ENCODE data around the gene SERTAD2.

Gene SERTAD2

DNA sequence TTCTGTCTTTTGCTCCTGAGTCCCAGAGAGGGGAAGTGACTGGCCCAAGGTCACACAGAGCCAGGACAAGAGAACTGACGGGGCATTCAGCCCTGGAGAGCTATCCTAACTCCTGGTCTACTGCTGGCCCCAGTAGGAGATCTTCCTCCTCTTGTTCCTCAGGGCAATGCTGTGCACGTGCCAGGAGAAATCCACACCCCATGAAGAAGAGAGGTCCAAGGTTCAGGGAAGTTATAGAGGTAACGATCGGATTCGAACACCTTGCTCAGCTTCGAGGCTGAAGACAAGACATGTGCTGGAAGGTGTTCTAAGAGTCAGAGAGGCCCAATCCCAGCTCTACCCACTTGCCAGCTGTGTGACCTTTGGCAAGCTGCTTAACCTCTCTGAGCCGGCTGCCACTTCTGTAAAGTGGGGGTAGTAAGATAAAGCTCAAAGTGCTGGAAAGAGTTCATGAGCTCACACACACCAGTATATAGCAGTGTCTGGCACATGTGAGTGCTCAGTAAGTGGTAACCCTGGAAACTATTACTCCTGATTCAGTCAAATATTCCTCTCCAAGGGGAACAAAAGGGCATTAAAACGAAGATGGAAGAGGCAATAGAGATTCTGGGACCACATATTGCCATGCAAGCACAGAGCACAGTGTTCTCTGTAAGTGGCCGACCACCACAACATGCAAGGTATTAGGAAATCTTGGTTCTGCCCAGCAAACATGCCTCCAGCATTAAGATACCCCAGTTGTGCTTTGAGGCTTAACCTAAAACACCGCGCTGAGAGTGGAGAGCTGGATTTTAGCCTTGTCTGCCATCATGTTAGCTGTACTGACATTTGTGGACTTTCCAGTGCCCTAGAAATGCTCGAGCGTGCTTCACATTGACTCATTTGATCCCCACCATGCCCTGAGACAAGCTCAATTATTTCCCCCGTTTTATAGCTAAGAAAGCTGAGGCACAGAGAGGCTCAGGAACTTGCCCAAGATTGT is 25.6 kb downstream of the SERTAD2 start:
- DNase-seq = no peak

DNA sequence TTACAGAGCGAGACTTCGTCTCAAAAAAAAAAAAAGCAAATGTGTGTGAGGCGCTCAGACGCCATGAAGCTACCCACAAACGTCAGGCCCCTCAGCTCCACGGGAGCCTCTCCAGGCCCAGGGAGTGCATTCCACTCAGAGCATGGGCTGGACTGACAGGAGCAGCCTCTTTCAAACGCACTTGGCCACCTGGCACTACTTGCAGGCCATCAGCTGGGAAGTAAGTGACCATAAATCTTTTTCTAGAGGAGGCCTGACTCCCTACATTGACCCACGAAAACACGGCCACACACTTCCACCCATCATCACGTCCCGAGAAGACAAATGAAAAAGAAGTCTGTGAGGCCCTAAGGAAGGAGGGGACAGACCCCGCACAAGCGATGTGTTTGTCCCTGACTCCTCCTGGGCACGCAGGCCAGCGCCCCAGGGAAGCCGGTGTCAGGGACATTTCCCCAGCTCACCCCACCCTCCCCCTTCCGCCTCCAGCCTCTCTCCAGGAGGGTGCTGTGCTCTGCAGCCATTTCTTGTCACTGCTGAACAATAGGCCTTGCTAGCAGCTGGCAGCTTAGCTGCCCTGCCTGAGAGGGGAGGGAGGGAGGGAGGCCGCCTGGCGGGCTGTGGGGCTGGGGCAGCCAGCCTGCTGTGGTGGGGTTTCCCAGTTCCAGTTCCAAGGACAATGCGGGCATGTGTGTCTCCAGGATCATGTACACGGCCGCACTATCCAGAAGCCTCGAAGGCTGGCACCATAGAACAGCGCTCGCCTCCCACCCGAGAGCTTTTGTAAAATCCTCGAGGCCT is 26.6 kb downstream of the SERTAD2 start:
- peak; percentile 81 for DNase-seq

DNA sequence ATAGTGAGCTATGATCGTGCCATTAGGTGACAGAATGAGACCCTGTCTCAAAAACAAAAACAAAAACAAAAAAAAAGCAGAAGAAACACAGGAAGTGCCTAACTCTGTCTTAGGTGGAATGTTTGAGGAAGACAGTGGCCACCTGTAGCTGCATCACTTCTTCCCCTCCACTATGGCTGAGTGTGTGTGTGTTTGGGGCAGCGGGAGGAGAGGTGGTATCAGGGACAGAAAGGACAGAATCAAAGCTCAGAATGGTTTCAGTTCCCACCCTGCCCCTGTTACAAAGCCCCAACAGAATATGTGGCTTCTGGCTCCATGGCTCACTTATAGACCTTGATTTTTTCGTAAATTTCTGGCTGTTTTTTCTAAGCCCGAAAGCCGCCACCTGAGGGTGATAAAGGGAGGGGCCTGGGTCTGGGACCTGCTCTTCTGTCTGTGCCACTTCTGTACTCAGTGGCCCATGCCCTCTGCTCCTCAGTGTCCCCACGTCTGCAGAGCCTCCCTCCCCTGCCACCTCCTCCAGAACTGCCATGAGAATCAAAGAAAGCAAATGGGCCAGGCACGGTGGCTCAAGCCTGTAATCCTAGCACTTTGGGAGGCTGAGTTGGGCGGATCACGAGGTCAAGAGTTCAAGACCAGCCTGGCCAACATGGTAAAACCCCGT is 27.4 kb downstream of the SERTAD2 start:
- no peak for DNase-seq

DNA sequence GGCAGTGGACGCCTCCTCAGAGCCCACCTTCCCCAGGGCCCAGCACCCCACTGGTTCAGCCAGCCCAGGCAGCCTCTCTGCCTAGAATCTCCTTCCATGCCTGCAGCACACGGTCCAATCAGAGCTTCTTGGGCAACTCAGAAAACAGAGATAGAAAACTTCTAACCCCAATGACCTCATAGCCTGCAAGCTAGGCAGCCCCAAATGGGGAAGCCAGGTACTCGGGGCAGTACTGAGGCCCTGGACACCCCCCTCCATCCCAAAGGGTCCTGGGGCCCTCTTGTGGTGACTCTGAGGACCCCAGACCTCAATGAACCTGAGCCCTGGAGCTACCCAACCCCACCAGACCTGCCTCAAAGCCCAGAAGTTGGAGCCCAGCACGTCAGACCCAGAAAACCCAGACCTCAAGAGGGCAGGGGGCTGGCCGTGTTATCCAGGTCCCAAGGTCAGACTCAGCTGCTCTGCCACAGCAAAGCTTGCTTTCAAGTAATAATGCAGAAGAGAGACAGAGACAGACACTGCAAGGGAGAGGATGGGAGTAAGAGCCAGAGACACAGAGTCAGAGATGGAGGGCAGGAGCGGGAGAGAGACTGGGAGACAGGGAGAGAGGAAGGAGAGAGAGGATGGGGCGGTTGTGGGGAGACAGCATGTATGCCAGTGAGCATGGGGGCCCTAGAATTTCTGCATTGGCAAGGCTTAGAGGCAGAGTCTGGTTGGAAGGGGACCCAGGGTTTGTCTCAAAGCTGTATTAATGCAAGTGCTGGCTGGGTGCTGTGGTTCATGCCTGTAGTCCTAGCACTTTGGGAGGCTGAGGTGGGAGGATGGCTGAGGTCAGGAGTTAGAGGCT is 28.2 kb downstream of the SERTAD2 start:
- DNase-seq = no peak

DNA sequence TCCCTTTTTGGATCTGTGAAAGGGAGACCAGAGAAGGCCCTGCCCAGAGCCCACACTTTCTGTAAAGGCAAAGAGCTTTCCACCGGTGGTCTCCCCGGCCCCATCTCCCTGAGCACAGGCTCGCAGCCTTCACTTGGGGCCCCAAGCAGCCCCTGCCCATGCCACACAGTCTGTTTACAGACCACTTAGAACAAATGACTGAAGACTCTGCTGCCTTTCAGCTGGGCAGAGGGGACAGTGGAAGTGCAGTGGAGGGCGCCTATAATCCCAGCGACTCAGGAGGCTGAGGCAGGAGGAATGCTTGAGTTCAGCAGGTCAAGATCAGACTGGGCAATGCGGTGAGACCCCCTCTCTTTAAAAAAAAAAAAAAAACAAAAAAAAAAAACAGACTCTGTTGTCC is 28.9 kb downstream of the SERTAD2 start:
- no peak for DNase-seq

DNA sequence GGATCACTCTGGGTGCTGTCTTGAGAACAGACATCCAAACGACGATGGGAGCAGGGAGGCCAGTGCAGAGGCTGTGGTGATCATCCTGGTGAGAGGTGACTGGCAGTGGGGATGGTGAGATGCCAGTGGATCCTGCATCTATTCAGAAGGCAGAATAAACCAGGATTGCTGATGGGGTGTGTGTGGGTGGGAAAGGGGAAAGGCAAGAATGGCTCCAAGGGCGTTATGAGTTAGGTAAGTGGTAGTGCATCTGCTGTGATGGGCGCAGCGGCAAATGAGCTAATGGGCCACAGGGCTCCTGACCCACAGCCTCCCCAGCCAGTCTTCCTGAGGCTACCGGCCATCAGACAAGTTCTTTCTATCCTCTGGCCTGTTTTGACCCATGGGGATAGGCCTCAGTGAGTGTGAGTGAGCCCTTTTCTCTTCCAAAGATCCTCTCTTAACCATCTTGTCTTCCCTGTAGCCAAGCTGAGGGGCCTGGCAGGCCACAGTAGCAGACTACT is 29.6 kb downstream of the SERTAD2 start:
- no peak for DNase-seq

DNA sequence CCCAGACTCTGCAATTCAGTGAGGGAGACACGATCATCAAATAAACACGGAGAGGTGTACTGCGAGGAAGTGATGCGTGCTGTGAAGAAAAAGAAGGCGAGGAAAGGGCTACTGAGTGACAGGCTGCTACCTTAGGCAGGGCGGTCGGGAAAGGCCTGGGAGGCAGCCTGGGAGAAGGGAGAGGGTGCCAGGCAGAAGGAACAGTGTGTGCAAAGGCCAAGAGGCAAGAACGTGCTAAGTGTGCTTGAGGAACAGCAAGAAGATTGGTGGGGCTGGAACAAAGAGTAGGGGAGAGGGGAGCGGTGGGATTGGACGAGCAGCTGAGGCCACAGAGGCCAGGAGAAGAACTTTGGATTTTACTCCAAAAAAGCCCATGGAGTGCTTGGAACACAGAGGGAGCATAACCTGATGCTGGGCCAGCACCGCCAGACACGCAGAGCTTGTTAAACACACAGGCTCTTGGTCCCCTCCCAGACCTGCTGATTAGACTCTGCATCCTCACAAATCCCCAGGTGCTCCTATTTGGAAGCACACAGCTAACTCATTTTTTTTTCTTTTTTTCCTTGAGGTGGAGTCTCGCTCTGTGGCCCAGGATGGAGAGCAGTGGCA is 30.4 kb downstream of the SERTAD2 start:
- DNase-seq = no peak

DNA sequence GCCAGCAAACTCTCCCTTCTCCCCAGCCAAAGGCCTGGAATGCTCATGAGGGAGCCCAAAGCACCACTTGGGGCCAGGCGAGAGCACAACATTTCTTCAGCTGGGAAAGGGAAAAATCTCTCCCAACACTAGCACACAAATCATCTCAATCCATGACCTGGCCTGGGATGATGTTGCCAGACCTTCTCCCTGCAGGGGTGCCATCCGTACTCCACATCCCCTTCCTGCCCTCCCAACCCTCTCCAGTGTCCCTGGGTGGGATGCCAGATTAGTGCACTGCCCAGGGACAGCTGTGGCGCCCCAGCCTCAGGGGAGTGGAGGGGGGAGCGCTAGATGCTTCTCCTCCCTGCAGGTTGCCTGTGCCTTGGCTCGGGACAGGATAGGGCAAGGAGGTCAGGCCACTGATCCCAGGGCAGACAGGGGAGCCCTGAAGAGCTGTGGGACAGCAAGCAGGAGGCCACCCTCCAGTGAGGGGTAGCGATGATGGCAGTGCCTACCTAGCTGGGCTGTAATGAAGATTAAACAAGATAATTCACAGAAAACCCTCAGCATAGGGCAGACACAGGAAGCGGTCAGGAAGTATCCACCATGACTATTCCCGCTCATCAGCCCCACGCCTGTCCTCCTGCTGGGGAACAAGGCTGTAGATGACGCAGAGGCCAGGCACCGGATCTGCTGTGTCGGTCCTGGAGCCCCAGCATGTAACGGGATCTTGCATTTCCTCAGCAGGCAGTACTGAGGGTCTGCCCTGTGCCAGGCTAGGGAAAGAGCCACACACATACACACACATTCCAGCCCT is 31.1 kb downstream of the SERTAD2 start:
- no peak for DNase-seq

DNA sequence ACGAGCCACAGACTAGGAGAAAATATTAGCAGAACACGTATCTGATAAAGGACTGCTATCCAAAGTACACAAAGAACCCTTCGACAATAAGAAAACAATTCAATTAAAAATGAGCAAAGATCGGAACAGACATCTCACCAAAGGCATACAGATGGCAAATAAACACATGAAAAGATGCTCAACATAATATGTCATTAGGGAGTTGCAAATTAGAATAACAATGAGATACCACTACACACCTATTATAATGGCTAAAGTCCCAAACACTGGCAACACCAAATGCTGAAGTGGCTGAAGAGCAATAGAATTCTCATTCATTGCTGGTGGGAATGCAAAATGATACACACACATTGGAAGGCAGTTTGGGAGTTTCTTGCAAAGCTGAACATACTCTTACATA is 33.1 kb downstream of the SERTAD2 start:
- DNase-seq = no peak

DNA sequence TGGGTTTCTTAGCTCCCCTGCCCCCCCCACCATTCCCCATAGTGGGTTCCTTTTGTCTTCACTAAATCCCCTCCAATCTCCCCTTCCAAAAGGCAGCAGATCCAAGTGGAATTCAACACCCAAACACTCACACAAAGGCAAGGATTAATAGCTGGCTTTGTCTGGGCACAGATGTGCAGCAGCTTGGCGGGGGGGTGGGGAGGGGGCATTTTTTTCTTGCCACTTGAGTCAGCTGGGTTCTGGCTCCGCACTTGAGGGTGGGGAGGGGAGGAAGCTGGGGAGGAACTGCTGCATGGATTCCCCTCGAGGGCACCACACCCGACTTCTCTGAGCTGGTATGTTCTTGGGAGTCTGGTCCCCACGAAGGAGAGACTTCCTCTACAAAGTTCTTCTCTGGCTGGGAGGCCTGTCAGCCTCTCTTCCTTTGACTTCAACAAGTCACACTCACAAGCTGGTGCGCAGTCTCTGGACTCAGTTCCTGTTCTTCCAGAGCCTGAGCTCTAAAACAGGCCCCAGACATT is 36.0 kb downstream of the SERTAD2 start:
- DNase-seq = no peak

DNA sequence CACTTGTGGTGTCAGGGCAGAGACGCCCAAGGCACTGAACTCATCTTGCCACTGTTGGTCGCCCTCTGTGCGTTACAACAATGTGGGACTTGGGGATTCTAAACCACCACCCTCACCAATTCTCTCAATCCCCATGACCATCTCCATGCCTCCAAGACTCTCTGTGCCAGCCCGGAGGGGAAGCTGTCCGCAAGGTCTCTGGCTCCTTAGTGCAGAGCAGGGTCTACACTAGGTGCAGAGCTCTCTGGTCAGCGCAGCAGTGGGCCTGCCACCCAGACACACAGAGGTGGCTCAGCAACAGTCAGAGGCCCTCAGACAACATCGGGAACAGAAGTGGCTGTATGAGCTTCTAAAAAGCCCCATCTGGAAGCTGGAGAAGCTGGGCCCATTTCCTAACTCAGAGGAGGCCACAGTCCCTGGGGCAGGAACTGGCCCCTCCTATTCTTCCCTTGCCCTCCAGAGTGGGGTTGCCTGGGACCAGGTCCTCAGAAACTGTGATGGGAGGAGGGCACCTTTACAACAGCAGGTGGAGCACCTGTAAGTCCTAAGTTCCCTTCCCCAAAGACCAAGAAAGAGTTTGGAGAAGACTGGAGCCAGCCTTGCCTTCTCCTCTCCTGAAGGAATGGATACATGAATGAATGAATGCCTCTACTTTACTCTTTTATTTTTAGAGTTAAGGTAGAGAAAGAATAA is 37.7 kb downstream of the SERTAD2 start:
- DNase-seq = no peak

DNA sequence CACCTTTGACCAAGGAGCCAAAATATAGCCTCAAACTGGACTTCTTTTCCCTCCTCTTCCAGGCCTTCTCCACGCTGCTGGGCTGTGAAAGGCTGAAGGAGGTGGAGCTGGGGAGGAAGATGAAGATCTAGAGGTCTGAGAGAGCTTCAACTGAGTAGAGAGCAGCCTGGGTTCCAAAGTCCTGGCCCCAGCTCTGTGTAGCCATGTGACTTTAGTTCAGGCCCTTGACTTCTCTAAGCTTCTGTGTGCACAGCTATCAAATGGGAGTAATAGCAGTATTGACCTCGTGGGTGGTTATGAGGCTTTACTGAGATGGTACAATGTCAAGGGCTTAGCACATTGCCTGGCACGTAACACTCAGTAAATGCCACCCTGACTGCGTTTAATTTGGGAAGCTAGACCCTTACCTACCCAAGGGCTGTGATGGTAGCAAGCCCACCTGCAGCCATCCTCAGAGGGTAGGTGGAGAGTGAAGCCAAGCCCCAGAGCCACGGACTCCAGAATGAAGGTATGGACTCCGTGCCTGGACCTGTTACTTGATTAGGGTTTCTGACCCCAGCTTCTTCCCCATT is 38.4 kb downstream of the SERTAD2 start:
- no peak for DNase-seq

DNA sequence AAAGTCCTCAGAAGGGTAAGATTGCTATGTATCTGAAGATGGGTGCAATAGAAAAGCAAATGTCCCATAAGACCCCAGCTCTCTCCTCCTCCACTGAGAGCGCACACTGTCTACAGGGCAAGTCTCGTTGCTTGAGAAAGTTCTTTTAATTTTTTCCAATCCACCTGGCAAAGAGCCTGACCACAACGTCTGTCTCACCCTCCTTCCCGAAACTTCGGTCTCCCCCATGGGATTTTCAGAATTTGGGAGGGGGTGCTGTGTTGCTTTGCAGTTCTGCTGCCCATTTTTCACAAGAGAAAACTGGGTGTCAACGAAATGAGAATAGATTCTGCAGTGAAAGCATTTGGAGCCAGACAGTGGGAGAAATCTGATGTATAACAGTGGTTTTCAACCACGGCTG is 40.4 kb downstream of the SERTAD2 start:
- DNase-seq = no peak

DNA sequence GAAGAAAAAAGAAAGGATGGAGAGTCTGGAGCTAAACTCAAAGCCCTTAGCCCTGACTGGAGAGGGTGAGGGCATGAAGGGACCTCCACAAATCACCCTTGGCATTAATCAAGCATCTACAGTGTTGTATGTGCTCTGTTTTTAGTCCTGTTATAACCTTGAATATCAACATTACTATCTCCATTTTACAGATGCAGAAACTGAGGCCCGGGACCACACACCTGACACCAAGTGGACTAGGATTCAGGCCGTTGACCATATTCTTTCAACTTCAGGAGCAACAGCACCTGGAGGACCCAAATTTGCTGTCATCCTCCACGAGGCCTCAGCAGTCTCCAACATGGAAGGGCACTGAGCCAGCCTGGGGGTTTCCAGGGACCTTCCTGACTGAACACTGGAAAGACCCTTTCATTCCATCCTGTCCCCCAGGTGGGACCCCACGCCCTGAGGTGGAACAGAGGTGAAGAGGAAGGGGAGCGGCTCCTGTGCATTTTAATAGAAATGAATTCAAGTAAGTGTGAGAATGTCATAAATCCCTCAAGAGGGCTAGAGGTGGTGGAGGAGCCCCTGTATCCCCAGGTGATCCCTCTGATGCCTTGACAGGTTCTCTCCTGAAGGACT is 41.0 kb downstream of the SERTAD2 start:
- no peak for DNase-seq

DNA sequence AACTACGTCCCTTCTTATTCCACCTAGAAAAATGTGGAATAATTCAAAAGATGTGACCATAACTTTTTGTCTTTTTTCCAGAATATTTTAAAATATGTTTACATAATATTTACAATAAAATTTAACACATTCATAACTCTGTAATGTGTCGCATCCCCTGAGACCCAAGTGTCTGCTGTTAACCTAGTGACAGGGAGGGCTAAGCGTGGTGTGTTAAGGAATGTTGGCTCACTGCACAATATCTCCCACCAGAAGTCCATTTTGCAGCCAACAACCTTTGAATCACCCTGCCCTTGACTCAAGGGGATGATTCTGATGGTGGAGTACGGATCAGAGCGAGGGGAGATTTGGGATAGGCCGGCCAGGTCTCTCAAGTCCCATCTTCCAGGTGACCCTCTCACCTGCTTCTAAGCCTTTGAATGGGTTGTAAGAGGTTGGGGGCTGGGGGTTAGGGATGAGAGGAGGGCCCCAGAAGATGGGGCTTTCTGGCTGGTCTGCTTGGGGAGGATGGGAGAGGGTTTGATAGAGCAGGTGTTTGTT is 43.3 kb downstream of the SERTAD2 start:
- DNase-seq = no peak

DNA sequence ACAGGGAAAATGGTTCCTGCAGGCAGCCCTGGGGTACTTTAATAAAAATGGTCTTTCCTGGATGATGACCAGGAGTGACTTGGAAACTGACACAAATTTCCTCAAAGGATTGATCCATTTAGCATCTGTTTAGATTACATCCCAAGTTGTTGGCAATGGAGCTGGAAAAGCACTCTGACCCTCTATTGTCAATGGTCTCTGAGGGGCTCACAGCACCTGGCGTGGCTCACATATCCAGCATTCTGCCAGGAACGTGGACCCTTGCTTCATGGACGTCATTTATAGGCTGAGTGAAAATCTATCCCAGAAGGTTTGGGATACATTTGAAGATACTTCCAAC is 43.8 kb downstream of the SERTAD2 start:
- DNase-seq = no peak

DNA sequence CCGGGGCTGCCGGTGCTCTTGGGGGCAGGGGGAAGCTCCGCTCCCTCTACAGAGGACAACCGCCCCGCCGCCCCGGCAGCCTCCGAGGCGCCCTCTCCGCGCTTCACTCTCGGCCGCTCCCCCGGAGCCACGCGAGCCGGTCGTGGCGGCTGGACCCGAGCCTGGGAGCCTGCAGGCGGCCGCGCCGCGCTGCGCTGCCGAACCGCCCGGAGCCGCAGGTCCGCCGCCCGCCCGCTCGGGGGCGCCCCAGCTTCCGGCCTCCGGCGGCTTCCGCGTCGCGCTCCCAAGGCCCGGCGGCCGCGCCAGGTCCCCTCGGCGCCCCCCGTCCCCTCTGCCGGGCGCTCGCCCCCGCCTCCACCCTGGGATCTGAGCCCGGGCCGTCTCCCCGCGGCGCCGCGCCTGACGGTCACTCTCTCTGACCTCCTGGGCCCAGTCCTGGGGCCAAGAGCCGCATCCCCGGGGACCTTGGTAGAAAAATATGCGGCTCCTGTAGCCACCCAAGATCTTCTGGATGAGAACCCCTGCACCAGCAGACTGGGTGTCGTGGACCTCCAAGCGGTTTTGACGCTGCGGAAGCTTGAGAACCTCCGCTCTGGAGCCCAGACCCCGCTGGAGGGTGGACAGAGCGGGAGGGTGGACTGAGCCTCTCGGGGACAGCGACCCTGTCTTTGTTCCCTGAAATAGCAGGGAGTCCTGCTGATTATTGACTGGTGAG is 44.3 kb downstream of the SERTAD2 start:
- no peak for DNase-seq

DNA sequence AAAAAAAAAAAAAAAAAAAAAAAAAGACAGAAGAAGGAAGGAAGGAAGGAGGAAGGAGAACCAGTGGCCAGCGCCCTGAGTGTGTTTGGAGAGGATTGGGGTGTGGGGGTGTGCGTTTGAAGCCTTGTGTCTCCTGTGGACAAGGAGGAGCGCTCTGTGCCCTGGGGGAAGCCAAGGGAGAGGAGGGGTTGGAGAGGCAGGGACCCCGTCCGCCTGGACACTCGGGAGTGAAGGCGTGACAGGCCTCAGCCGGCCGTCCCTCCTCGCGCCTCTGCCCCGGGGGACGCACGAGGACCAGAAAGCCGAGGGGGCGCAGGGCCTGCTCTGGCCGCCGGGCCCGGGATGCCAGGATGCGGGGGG is 44.9 kb downstream of the SERTAD2 start:
- no peak for DNase-seq

All from DMS79 (cell line).